Stomach smooth muscle (tissue), 2 donors: ENCODE data around the gene PCDHGA3.
"Not testable (repeated sequence)": the region's sequence is repeated elsewhere in the genome, so short reads cannot be mapped to it uniquely, and the experiment has no call there.

Experiments
- H3K27ac ChIP-seq: one replicate; pipeline ENCODE4 v1.7.0; 2013; ENCODE audit warnings: mild to moderate bottlenecking, low read length, inconsistent platforms
- H3K27me3 ChIP-seq, 2 donors: one replicate each; pipeline ENCODE4 v1.7.0; 2013; ENCODE audit warnings: low read length in 2 of 2; ENCODE audit not compliant: insufficient read depth in 2 of 2, control insufficient read depth in 1 of 2
- H3K36me3 ChIP-seq, 2 donors: one replicate each; pipeline ENCODE4 v1.7.0; 2013; ENCODE audit warnings: low read length in 2 of 2; ENCODE audit not compliant: control insufficient read depth in 2 of 2, insufficient read depth in 2 of 2
- H3K4me1 ChIP-seq: one replicate; pipeline ENCODE4 v1.7.0; 2013; ENCODE audit warnings: low read length; ENCODE audit not compliant: control insufficient read depth, insufficient read depth
- H3K4me3 ChIP-seq, 2 donors: one replicate each; pipeline ENCODE4 v1.7.0; 2013; ENCODE audit warnings: low read length in 2 of 2
- H3K9ac ChIP-seq, 2 donors: one replicate each; pipeline ENCODE4 v1.7.0; 2013; ENCODE audit warnings: low read length in 2 of 2, mild to moderate bottlenecking in 1 of 2
- H3K9me3 ChIP-seq, 2 donors: one replicate each; pipeline ENCODE4 v1.7.0; 2013; ENCODE audit warnings: low read length in 2 of 2; ENCODE audit not compliant: control insufficient read depth in 2 of 2
- donor health status: healthy.
- donor health status: Pancreatic carcinoma.

The PCDHGA3 gene

DNA sequence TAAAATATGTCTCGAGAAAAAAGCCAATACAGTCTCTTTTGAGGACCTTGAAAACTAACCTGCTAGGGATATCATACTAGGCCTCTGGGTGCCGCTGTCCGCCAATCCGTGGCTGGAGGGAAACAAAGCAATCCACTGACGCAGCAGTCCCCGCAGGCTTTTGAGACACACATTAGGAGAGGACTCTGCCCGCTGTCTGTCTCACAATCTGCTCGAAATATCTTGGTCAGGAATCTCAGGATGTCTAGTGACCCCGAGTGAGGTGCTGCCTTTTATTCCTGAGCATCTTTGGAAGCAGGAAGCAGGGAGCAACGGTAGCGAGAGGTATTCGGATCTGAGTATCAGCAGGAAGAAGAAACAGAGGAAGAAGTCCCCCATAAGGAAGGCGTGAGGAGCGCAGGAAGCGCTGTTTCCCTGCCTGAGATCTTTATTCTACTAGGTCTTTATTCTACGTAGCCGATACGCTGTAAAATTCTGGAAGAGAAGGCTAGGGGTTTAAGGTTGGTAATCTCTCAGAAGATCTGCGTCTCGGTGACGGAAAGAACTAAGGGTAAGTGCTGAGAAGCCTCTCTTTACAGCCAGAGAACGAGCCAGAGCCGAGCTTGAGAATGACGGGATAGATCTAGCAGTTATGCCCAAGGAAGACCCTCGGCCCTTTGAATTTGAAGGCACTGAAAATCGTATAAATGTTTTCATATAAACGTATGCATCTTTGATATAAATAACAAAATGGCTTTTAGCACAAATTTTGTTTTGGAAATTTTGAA lies 17.4 kb upstream of the PCDHGA3 start:
- peak overlapping the region; percentile 32 for H3K27ac ChIP-seq
- peaks cover 22 to 34% of the 10 kb centered on the region in 2 donors for H3K9me3 ChIP-seq

DNA sequence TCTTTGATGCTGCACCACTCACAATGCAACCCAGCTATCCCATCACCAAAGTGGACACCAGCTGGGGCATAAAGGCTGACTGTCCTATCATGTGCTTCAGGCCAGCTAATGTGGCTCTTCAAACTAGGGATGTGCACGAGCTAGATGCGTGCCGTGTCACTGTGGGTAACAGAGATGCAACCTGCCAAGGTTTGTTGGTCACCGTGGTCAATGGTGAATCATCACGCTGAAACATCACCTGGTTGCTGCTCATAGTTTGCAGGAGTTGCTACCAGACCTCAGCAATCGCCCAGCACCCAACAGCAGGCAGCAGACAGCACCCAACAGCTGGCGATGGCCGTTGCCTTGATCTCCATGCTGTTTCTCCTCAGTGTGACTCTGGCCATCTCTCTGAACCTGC lies 15.4 kb upstream of the PCDHGA3 start:
- Histone ChIP-seq H3K9ac (no peak overlapping the region), H3K27ac (no peak overlapping the region), H3K36me3 (peaks cover 2 to 4% of the 10 kb centered on the region in 2 donors), H3K4me1 (no peaks in the 10 kb centered on the region), H3K9me3 (peaks cover 33 to 50% of the 10 kb centered on the region in 2 donors), H3K27me3 (peaks cover 2 to 4% of the 10 kb centered on the region in 2 donors), H3K4me3 (peak overlapping the region; percentile 29 to 34)

More for the DNA sequence above, 17.4 kb upstream of the PCDHGA3 start:
- H3K27me3 ChIP-seq: peaks cover 0 to 4% of the 10 kb centered on the region in 2 donors
- peak overlapping the region; percentile 77 to 80 for H3K4me3 ChIP-seq
- H3K36me3 ChIP-seq: peaks cover 2 to 4% of the 10 kb centered on the region in 2 donors
- no peaks in the 10 kb centered on the region for H3K4me1 ChIP-seq
- H3K9ac ChIP-seq: peak overlapping the region; percentile 67 to 76

DNA sequence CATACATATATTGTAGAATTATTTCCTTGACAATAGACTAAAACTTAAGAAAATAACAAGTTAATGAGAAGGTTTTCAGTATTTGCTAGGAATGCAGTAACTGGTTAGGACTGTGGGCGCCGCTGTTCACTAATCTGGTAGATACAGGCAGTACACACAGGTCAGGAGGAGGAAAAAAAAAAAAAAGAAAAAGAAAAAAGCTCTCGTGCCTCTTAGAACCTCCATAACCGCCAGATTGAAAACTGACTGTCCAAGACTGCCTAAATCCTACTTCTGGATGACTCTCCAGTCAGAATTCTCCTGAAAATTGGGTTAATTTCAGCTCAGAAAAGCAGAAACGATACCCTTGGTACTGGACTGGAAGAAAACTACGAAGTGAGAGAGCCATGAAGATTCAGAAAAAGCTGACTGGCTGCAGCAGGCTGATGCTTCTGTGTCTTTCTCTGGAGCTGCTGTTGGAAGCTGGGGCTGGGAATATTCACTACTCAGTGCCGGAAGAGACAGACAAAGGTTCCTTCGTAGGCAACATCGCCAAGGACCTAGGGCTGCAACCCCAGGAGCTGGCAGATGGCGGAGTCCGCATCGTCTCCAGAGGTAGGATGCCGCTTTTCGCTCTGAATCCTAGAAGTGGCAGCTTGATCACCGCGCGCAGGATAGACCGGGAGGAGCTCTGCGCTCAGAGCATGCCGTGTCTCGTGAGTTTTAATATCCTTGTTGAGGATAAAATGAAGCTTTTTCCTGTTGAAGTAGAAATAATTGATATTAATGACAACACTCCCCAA lies 13.1 kb upstream of the PCDHGA3 start, which contains the start of gene PCDHGA1:
TSS of gene PCDHGA1 (plus strand) at position 216 of the 782 bp plus-strand sequence.
- Histone ChIP-seq H3K9ac (no peak within 1 kb of the TSS), H3K4me1 (no peaks in the 10 kb centered on the region), H3K27me3 (peaks cover 2 to 4% of the 10 kb centered on the region in 2 donors), H3K4me3 (peak within 1 kb of the TSS; percentile 7 to 8), H3K27ac (no peak within 1 kb of the TSS), H3K36me3 (peaks cover 2 to 4% of the 10 kb centered on the region in 2 donors), H3K9me3 (peaks cover 40 to 54% of the 10 kb centered on the region in 2 donors)

DNA sequence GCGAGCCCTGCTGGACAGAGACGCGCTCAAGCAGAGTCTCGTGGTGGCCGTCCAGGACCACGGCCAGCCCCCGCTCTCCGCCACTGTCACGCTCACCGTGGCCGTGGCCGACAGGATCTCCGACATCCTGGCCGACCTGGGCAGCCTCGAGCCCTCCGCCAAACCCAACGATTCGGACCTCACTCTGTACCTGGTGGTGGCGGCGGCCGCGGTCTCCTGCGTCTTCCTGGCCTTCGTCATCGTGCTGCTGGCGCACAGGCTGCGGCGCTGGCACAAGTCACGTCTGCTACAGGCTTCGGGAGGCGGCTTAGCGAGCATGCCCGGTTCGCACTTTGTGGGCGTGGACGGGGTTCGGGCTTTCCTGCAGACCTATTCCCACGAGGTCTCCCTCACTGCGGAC lies 11.1 kb upstream of the PCDHGA3 start:
- H3K9ac ChIP-seq, H3K27ac ChIP-seq, H3K4me1 ChIP-seq, H3K27me3 ChIP-seq, H3K36me3 ChIP-seq, H3K4me3 ChIP-seq: not testable (repeated sequence)
- peaks cover 45 to 49% of the 10 kb centered on the region in 2 donors for H3K9me3 ChIP-seq

DNA sequence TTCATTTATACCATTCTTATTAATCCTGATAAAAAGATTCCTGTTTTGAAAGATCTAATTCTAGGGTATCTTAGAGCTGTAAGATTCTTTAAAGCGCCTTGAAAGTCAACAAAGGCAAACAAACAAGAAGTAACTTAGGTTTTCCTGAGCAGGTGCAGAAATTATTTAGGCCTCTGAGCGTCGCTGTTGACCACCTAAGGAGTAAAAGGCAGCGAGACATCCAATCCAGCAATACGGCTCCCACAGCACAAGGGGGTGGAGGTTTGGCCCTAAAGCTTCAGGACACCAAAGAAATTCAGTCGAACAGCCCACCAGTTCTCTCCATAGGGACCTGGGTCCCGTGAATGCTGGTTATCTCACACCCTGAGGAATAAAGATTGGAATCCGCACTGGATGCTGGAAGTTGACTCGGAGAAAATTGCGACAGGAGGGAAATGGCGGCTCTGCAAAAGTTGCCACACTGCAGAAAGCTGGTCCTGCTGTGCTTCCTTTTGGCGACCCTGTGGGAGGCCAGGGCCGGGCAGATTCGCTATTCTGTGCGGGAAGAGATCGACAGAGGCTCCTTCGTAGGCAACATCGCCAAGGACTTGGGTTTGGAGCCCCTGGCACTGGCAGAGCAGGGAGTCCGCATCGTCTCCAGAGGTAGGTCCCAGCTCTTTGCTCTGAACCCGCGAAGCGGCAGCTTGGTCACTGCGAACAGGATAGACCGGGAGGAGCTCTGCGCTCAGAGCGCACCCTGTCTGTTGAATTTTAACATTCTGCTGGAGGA lies 4.9 kb upstream of the PCDHGA3 start, which contains the start of gene PCDHGA2:
TSS of gene PCDHGA2 (plus strand) at position 223 of the 769 bp plus-strand sequence.
- Histone ChIP-seq H3K9me3 (peaks cover 41 to 50% of the 10 kb centered on the region in 2 donors), H3K27ac (no peak within 1 kb of the TSS), H3K4me3 (peak within 1 kb of the TSS; percentile 50 to 60), H3K4me1 (no peaks in the 10 kb centered on the region), H3K36me3 (no peaks in the 10 kb centered on the region), H3K27me3 (no peaks in the 10 kb centered on the region), H3K9ac (no peak within 1 kb of the TSS)

DNA sequence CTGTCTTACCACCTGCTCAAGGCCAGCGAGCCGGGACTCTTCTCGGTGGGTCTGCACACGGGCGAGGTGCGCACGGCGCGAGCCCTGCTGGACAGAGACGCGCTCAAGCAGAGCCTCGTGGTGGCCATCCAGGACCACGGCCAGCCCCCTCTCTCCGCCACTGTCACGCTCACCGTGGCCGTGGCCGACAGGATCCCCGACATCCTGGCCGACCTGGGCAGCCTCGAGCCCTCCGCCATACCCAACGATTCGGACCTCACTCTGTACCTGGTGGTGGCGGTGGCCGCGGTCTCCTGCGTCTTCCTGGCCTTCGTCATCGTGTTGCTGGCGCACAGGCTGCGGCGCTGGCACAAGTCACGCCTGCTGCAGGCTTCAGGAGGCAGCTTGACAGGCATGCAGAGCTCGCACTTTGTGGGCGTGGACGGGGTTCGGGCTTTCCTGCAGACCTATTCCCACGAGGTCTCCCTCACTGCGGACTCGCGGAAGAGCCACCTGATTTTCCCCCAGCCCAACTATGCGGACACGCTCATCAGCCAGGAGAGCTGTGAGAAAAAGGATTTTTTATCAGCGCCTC lies 2.8 kb upstream of the PCDHGA3 start:
- H3K9me3 ChIP-seq: peaks cover 55 to 56% of the 10 kb centered on the region in 2 donors
- H3K36me3 ChIP-seq, H3K27ac ChIP-seq, H3K9ac ChIP-seq, H3K27me3 ChIP-seq, H3K4me1 ChIP-seq, H3K4me3 ChIP-seq: not testable (repeated sequence)

DNA sequence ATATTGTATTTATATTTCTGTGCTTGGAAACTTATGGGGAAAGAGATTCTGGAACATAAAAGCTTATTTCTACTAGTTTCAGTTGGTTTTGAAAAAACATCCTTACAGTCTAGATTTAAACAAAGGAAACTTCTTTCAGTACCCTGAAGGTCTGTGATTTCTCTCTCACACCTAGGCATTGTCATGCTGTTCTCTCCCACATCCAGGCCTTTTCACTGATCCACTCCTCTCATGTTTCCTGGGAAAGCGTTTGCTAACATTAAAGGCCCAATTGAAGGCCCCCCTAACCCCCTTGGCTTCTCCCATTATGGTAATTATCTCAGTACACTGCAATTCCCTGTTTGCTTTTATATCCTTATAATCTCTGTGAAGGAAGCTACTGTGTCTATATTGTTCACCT lies 856 bp upstream of the PCDHGA3 start:
- no peak overlapping the region for H3K9ac ChIP-seq
- H3K4me3 ChIP-seq: no peak overlapping the region
- H3K4me1 ChIP-seq: no peaks in the 10 kb centered on the region
- H3K9me3 ChIP-seq: peaks cover 52 to 59% of the 10 kb centered on the region in 2 donors
- H3K27me3 ChIP-seq: peaks cover 0 to 4% of the 10 kb centered on the region in 2 donors
- H3K27ac ChIP-seq: no peak overlapping the region
- no peaks in the 10 kb centered on the region for H3K36me3 ChIP-seq

DNA sequence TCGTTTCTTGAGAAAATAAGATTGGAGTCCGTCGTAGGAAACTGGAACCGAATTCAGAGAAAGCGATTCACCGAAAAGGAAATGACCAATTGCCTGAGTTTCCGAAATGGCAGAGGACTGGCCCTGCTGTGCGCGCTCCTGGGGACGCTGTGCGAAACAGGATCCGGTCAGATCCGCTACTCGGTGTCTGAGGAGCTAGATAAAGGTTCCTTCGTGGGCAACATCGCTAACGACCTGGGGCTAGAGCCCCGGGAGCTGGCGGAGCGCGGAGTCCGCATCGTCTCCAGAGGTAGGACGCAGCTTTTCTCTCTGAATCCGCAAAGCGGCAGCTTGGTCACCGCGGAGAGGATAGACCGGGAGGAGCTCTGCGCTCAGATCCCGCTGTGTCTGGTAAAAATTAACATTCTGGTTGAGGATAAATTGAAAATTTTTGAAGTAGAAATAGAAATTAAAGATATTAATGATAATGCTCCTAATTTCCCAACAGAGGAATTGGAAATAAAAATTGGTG lies 379 bp downstream of the PCDHGA3 start:
- H3K36me3 ChIP-seq: no peaks in the 10 kb centered on the region
- H3K9ac ChIP-seq: no peak overlapping the region
- H3K4me1 ChIP-seq: no peaks in the 10 kb centered on the region
- H3K27ac ChIP-seq: no peak overlapping the region
- H3K4me3 ChIP-seq: peak overlapping the region in 1 of 2 donors; percentile 54
- peaks cover 0 to 4% of the 10 kb centered on the region in 2 donors for H3K27me3 ChIP-seq
- H3K9me3 ChIP-seq: peaks cover 43 to 46% of the 10 kb centered on the region in 2 donors

DNA sequence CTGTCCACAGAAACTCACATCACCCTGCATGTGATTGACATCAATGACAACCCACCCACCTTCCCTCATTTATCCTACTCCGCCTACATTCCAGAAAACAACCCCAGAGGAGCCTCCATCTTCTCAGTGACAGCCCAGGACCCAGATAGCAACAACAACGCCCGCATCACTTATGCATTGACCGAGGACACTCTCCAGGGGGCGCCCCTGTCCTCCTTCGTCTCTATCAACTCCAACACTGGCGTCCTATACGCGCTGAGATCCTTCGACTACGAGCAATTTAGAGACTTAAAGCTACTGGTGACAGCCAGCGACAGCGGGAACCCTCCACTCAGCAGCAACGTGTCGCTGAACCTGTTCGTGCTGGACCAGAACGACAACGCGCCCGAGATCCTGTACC lies 1.7 kb downstream of the PCDHGA3 start:
- H3K27me3 ChIP-seq: peaks cover 0 to 4% of the 10 kb centered on the region in 2 donors
- peaks cover 36 to 38% of the 10 kb centered on the region in 2 donors for H3K9me3 ChIP-seq

DNA sequence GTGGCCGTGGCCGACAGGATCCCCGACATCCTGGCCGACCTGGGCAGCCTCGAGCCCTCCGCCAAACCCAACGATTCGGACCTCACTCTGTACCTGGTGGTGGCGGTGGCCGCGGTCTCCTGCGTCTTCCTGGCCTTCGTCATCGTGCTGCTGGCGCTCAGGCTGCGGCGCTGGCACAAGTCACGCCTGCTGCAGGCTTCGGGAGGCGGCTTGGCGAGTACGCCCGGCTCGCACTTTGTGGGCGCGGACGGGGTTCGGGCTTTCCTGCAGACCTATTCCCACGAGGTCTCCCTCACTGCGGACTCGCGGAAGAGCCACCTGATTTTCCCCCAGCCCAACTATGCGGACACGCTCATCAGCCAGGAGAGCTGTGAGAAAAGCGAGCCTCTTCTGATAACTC lies 2.4 kb downstream of the PCDHGA3 start:
- not testable (repeated sequence) for H3K36me3 ChIP-seq, H3K27me3 ChIP-seq
- peaks cover 38 to 43% of the 10 kb centered on the region in 2 donors for H3K9me3 ChIP-seq

More for the DNA sequence above, 1.7 kb downstream of the PCDHGA3 start:
- Histone ChIP-seq H3K9ac (no peak overlapping the region), H3K27ac (no peak overlapping the region), H3K36me3 (no peaks in the 10 kb centered on the region), H3K4me1 (no peaks in the 10 kb centered on the region), H3K4me3 (no peak overlapping the region)

More for the DNA sequence above, 2.4 kb downstream of the PCDHGA3 start:
- not testable (repeated sequence) for H3K4me1 ChIP-seq, H3K27ac ChIP-seq, H3K4me3 ChIP-seq, H3K9ac ChIP-seq
